HG03575 (cell line): ENCODE measurements around the gene GTF2IRD1.

ENCODE experiments used
- ATAC-seq: cut with Tn5 transposase; IDR thresholded peaks from one replicate; pipeline ENCODE4 v1.9.1; 2021; ENCODE audit not compliant: unreplicated experiment, insufficient number of reproducible peaks, low FRiP score; ENCODE audit errors: extremely low read depth

The GTF2IRD1 gene

DNA sequence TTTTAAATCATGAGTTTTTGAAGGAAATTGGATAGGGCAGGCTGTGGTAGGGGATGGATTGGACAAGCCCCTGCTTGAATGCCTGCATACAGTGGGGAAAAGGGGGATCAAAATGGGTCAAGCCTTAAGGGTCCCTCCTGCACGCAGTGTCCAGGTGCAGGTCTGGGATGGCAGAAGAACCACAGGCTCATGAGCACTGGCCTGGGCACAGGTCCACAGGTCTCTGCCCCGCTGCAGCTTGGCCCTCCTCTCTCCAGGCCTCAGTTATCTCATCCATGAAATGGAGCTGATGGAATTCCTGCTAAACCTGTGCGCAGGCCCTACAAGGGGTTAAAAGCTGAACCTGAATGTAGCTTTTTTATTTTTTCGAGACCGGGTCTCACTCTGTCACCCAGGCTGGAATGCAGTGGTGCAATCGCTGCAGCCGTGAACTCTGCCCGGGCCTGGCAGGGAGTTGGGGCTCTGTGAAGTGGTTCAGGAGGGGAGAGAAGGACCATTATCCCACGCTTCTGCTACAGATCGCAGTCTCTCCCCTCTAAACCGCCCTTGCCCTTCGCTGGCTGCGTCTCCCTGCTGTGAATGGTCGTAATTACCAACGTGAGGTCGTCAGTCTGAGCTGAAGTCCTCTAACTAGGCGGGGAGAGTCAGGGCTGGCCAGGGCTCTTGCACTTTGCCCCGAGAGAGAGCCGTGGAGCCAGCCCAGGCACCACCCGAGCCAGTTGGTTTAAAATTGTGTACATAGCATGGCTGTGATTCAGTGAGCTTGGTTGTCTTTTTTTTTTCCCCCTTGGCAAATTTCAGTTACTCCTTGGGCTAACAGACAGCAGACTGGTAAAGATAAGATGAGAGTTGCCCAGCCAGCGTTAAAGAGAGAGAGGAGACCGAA is 126.3 kb downstream of the GTF2IRD1 start:
- no peak for ATAC-seq

DNA sequence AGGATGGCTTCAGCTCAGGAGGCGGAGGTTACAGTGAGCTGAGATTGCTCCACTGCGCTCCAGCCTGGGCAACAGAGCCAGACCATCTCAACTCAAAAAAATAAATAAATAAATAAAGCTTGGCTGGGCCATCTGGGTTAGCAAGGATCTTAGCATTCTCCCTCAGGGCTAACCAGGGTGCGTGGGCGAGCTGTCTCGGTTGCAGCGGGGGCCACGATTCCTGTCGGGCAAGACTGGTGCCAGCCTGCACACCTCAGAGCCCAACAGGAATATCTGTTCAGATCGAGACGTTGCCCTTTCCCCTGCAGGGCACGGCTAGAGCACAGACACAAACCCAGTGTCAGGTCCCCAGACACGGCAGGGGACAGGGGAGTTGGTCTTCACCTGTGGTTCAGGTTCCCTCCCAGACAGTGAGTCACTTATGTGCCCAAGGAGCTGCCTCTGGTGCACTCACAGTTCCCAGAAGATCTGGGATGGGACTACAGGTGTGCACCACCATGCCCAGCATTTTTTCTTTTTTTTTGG is 128.3 kb downstream of the GTF2IRD1 start:
- ATAC-seq: no peak

DNA sequence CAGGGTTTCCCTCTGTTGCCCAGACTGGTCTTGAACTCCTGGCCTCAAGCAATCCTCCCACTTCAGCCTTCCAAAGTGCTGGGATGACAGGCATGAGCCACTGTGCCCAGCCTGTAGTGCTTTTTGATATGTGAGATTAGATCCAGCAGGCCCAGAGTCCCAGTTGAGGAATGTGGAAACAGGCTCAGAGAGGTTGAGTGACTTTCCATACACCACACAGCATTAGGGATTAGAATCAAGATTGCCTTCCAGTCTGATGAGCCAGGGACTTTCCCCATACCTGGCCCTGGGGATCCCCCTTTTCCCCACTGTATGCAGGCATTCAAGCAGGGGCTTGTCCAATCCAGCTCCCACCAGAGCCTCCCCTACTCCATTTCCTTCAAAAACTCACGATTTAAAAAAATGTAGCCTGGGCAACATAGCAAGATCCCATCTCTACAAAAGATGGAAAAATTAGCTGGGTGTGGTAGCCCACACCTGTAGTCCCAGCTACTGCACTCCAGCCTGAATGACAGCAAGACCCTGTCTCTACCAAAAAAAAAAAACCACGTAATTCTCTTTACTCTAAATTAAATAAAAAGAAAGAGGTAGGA is 128.8 kb downstream of the GTF2IRD1 start:
- no peak for ATAC-seq

DNA sequence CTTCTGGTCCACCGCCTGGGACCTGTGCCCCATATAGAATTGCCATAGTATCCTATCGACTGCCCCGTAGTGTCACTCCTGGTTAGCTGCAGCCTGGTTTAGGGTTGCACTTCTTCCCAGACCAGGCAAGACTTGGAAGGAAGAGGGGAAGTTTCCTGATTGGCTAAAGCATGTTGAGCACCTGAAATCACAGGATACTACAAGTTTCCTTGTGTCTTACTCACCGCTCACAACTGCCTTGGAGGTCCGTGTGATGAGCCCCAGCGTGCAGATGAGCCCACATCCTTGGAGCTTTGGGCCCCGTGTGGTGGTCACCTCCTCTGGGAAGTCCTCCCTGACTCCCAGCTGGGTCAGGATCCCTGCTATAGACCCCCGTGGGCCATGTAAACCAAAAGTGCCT is 129.9 kb downstream of the GTF2IRD1 start:
- no peak for ATAC-seq

DNA sequence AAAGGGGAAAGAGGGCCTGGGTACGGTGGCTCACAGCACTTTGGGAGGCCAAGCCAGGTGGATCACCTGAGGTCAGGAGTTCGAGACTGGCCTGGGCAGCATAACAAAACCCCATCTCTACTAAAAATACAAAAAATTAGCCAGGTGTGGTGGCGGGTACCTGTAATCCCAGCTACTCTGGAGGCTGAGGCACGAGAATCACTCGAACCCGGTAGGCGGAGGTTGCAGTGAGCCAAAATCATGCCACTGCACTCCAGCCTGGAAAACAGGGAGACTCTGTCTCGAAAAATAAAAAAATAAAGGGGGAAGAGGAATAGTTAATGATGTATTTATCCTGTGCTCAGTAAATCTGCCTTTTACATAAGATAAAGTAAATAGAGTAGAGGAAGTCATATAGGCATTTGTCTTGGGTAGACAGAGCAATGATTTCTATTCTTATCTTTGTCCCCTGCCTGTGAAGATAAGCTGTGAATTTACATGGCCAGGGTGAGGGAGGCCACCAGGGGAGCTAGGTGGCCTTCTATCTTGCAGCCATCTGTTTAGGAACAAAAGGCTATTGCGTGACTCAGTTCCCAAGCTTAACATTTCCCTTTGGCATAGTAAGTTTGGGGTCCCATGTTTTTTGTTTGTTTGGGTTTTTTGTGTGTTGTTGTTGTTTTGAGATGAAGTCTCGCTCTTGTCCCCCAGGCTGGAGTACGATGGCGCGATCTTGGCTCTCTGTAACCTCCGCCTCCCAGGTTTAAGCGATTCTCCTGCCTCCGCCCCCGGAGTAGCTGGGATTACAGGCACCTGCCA is 130.7 kb downstream of the GTF2IRD1 start:
- ATAC-seq: no peak

DNA sequence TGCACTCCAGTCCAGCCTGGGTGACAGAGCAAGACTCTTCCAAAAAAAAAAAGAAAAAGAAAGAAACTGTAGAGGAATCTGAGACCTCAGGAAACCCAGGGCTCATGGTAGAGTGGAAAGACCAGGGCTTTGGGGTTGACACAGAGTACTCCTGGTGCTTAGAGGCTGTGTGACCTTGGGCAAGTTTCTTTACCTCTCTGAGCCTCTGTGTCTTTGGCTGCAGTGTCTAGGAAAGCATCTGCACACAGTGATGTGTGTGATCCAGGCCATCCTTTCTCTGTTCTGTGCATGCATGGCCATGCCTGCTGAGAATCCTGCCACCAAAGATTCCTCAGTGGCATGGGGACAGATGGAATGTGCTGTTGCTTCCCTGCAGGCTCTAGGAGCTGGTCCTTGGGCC is 132.1 kb downstream of the GTF2IRD1 start:
- no peak for ATAC-seq

DNA sequence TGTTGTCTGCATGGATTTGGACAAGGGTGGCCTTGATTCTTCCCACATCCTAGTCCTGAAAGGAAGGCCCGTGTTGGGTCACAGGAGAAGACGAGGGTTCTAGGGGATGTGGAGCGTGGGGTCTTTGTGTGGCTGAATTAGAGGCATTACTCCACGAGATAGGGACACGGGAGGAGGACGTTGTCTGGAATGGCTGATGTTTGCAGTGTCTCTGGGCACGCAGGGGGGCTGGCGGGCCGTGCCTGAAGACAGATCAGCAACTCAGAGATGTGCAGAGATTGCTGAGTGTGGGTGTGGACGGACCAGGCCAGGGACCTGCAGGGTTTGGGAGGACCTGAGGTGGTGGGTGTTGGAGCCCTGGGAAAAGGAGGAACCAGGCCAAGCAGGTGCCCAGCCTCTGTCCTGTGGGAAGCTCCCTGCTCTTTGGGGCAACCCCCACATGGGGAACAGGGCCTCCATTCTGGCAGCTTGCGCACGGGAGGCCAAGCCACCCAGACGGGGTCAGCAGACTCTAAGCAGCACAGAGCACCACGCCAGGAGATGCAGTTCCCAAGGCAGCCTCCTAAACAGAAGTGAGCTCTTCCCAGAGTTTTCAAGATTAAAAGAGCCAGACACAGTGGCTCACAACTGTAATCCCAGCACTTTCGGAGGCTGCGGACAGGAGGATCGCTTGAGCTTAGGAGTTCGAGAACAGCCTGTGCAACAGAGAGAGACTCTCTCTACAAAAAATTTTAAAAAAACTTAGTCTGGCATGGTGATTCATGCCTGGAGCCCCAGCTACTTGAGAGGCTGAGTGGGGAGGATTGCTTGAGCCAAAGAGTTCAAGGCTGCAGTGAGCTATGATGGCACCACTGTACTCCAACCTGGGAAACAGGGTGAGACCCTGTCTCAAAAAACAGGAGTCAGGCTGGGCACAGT is 132.8 kb downstream of the GTF2IRD1 start:
- no peak for ATAC-seq

DNA sequence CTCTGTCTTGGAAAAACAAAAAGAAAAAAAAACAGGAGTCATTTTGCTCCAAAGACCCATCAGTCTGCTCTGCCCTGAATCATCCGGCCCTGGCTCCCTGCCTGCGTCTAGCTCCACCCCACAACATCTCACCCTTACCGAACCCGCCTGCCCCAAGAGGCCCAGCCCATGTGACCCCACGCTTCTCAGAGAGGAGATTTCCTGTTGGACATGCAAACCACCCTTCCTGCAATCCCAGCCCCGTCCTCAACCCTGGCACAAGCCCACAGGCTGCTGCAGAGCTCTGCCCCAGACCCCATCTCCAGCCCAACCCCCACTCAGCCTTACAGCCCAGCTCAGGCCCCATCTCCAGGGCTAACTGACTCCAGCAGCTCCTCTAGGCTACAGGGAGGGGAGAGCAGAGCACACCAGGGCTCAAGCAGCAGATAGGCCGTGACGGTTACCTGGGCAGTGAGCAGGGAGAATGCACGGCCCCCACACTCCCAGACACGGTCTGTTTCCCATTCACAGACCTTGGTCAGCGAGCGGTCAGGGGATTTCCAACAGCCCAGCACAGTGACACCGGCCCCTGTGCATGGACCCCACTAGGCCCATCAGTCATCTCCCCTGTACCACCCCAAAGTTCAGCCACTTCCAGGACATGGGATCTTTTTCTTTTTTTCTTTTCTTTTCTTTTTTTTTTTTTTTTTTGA is 133.9 kb downstream of the GTF2IRD1 start:
- ATAC-seq: no peak

DNA sequence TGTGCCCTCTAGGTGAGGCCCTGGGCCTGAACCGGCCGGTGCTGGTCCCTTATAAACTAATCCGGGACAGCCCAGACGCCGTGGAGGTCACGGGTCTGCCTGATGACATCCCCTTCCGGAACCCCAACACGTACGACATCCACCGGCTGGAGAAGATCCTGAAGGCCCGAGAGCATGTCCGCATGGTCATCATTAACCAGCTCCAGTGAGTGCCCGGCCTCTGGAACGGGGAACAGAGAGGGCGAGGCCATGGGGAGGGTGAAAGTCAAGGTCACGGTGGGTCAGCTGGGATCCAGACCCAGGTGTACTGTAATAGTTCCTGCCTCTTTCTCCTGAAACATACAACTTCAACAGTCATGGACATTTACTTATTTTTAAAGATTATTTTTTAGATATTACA is 137.1 kb downstream of the GTF2IRD1 start:
- no peak for ATAC-seq

DNA sequence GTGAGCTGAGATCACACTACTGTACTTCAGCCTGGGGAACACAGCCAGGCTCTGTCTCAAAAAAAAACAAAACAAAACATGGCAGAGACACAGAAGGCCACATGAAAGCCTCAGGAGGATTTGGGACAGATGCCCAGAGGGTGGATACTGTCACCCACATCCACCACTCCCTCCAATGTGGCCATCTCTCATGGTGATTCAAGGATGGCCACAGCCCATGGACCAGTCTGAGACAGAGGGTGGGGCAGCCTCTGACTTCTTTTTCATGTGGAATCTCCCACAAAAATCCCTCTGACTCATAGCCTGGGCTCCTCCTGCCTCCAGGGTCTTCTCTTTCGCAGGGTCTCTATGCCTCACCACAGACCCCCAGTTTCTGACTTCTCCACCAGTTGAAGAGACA is 144.9 kb downstream of the GTF2IRD1 start:
- ATAC-seq: no peak

DNA sequence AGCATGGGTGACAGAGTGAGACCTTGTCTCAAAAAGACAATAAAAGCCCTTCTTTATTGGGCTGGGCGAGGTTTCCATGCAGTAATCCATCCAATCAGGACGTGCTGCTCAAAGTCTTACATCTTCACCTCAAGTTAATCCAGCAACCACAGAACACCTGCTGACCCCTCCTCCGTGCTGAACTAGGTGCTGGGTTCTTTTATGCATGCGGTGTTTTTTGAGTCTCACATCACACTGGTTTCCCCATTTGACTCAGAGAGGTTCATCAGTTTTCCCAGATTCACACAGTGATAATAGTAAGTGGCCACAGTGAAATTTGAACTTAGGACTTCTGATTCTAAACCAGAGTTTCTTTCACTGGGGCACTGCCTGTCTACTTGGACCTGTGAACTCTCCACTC is 145.5 kb downstream of the GTF2IRD1 start:
- ATAC-seq: no peak

DNA sequence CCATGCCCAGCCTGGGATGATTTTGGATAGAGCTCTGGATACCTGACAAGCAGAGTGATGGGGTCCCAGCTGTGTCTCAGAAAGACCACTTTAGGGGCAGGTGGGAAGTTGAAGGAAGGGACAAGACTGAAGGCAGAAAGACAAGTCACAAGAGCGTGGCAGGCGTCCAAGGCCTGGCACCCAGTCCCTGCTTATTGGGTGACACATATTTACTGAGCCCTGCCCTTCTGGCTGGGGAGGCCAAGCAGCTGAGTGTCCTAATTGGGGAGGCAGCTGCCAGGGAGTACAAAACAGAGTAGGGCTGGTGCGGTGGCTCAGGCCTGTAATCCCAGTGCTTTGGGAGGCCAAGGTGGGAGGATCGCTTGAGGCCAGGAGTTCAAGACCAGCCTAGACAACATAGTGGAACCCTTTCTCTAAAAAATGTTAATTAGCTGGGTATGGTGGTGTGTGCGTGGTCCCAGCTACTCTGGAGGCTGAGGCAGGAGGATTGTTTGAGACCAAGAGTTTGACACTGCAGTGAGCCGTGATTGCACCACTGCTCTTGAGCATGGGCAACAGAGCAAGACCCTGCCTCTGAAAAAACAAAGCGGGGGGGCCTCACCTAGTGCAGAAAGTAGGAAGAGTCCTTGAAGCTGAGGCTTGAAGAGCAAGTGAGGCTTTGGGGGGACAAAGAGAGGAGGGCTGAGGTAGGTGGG is 150.8 kb downstream of the GTF2IRD1 start:
- no peak for ATAC-seq

DNA sequence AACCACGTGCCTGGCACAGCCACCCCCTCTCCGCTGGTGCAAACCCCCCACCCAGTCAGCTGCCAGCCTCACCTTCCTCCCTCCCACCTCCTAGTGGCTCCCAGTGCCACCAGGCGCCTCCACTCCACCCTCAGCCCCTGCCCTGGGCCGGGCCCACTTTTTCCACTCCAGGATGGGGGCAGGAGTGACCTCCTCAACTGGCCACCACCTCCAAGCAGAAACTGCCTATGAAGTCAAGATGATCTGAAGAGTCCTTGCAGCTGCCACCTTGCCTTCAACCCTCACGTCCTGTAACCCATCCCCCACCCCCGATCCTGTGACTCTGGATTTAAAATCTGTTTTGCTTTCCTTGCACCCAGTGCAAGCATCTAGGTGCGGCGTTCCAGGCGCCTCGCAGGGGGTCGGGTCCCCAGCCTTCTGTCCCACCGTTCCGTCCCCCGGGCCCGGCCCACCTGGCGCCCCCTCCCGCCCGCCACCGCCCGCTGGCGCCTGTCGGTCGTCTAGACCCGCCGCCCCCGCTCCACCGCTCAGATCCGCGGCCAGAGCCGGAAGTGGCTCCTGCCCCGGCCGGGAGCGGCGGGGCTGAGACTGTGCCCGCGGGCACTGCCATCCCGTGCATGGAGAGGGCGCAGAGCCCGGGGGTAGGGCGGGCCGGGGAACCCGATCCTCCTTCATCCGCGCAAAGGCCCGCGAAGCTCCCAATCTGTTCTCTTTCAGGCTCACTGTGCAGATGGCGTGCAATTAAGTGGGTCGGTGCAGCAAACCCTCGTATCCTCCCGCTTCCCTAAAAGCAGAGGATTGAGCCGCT is 152.6 kb downstream of the GTF2IRD1 start:
- no peak for ATAC-seq

DNA sequence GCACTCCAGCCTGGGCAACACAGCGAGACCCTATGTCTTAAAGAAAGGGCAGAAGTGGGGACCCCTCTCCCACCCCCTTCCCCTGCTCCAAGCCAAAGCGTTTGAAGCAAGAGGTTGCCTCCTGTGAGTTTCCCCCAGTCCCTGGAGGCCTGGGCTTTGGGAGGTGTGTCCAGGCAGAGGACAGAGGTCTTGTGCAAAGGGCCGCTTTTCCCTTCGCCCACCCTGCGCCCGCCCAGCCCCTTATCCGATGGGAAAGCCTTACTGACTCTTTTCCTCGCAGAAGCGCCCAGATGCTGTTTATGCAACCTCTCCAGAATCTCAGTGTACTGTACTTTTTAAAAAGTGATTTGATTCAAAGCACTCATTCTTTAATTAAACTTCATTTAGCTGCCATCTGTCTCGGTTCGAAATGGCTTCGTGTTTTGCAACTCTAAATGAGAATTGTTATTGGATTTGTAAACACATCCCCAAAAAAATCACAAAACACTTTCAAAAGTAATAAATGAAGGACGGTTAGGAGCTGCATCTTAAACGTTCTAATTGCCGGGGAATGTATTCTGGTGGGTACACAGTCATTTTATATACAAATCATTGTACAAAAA is 153.3 kb downstream of the GTF2IRD1 start:
- ATAC-seq: no peak

DNA sequence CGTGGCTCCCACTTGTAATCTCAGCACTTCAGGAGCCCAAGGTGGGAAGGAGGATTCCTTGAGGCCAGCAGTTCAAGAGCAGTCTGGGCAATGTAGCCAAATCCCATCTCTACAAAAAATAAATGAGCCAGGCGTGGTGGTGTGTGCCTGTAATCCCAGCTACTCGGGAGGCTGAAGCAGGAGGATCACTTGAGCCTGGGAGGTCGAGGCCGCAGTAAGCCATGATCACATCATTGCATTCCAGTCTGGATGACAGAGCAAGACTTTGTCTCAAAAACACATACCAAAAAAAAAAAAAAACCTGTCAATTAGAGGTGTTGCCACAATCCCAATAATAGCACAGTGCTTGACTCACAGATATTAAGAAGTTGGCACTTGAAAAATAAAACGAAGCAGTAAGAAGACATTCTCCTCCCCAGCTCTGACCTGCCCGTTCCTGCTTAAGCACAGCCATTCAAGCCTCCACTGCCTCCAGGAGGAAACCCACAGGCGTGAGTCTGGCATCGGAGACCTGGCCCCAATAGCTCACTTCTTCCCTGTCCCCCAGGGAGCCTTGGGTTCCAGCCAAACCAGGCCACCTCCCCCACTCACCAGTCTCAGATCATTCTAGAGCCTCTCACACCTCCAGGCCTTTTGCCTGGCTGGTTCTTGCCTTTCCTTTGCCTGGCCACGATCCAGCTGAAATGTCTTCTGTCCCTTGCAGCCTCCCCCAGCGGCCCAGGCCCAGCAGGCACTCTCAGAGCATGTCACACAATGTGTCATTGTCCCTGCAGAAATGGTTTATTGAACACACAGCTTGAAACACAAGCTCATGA is 158.5 kb downstream of the GTF2IRD1 start:
- no peak for ATAC-seq
